ENCODE results near the gene ANKS6.

ANKS6 gene

GRCh38 chr9:98801969-98802371, 5.6 kb upstream of the ANKS6 start:
- DNase-seq (ENCODE audit: insufficient read length, low spot score) (no peak), FAIRE-seq (no peak)
- TF ChIP-seq CTCF (IDR thresholded peaks at IDR 0.05; ENCODE audit: insufficient read depth, missing control alignments) = no peak

DNA sequence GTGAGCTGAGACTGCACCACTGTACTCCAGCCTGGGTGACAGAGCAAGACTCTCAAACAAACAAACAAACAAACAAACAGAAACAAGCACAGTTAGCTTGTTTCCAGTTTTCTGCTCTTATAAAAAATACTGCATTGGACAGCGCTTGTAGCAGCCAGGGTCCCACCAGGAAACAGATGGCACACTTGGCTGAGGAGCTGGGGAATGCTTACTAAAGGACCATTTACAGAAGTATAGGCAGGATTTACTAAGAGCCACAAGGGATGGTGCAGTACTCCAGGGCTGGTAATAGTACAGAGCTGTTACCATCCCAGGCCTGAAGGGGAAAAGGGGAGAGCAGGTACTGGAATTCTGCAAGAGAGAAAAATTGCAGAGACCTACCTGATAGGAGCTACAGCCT, 5.2 kb upstream of the ANKS6 start:
- FAIRE-seq = no peak
- TF ChIP-seq CTCF (IDR thresholded peaks at IDR 0.05; ENCODE audit: insufficient read depth, missing control alignments) = no peak
- no peak for DNase-seq (ENCODE audit: insufficient read length, low spot score)

- no peak for TF ChIP-seq CTCF (IDR thresholded peaks at IDR 0.05; ENCODE audit: insufficient read depth, missing control alignments)
- FAIRE-seq = no peak
- DNase-seq (ENCODE audit: insufficient read length, low spot score) = no peak
These were observed 1.9 kb upstream of the ANKS6 start for GRCh38 chr9:98798254-98798653.

GRCh38 chr9:98797491-98797890, 1.1 kb upstream of the ANKS6 start:
- no peak for TF ChIP-seq CTCF (IDR thresholded peaks at IDR 0.05; ENCODE audit: insufficient read depth, missing control alignments)
- DNase-seq (ENCODE audit: insufficient read length, low spot score) = no peak

DNA sequence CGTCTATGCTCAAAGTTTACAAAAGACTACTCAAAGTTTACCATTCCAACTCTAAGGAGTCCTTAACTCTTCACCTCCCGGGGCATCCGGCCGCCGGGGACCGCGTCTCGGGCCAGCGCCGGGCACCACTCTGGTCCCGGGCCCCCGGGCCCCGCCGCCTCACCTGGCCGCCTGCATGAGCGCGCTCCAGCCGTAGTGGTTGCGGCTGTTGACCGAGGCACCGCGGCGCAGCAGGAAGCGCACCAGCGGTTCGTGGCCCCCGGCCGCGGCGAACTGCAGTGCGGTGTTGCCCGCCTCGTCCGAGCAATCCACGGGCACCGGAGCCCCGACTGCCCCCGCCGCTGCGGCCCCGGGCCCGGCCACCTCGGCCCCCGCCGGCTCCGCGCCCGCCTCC, 388 bp downstream of the ANKS6 start:
- no peak for FAIRE-seq
- no peak for TF ChIP-seq CTCF (IDR thresholded peaks at IDR 0.05; ENCODE audit: insufficient read depth, missing control alignments)
- no peak for DNase-seq (ENCODE audit: insufficient read length, low spot score)

More at GRCh38 chr9:98797491-98797890, 1.1 kb upstream of the ANKS6 start:
- no peak for FAIRE-seq

- FAIRE-seq = no peak
- DNase-seq (ENCODE audit: insufficient read length, low spot score) = no peak
- no peak for TF ChIP-seq CTCF (IDR thresholded peaks at IDR 0.05; ENCODE audit: insufficient read depth, missing control alignments)
These were observed 930 bp downstream of the ANKS6 start for GRCh38 chr9:98795295-98795955.

DNA sequence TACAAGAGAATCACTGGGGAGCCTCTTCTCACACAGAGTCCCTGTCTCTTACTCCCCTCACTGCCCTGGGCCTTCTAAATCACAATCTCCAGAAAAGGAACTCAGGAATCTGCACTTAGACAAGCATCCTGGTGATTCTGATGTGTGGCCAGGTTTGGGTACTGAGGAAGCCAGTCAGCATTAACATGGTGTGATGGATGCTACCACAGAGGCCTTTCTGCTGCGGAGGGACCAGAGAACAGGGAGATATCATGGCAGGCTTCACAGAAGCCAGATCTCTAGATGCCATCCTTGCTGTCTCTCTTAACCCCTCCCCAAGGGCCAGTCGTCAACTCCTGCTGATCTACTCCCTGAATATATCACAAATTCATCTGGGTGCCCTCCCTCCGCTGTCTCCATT, 1.6 kb downstream of the ANKS6 start:
- FAIRE-seq = no peak
- TF ChIP-seq CTCF (IDR thresholded peaks at IDR 0.05; ENCODE audit: insufficient read depth, missing control alignments) = no peak

More for the DNA sequence above, 1.6 kb downstream of the ANKS6 start:
- DNase-seq (ENCODE audit: insufficient read length, low spot score) = no peak

All from D721Med (cell line).